Neural cell (in vitro differentiated cells): ENCODE measurements around the gene ZNF737. TPM values are rescaled to one million over a fixed set of nuclear protein-coding genes. Genes with fewer than 3 reads are reported as not detected.
"Not testable (repeated sequence)": the region's sequence is repeated elsewhere in the genome, so short reads cannot be mapped to it uniquely, and the experiment has no call there.

Experiments used
- H2AFZ ChIP-seq: fragments of 200-600, 300-800 bp; sonication (generic), shearing (Covaris generic); 2 replicates; pipeline ENCODE4 v1.6.0; 2014; ENCODE audit warnings: low read depth, mild to moderate bottlenecking, antibody characterized with exemption, low read length, moderate library complexity
- H3F3A ChIP-seq: fragments of 200-600 bp; shearing (Covaris generic); 2 replicates; pipeline ENCODE4 v1.6.1; 2016; ENCODE audit warnings: mild to moderate bottlenecking, moderate library complexity, mixed read lengths, antibody characterized with exemption, low read length; ENCODE audit not compliant: insufficient read depth, poor library complexity, severe bottlenecking
- H3K27ac ChIP-seq: fragments of 200-600, 300-800 bp; sonication (generic), shearing (Covaris generic); 2 replicates; pipeline ENCODE4 v1.5.1; 2014; ENCODE audit warnings: mild to moderate bottlenecking, low read length, moderate library complexity
- H3K27me3 ChIP-seq: fragments of 300-800, 200-600 bp; sonication (generic), shearing (Covaris generic); 2 replicates; pipeline ENCODE4 v1.6.0; 2014; ENCODE audit warnings: mild to moderate bottlenecking, low read depth, low read length, moderate library complexity; ENCODE audit not compliant: insufficient read depth
- H3K36me3 ChIP-seq: fragments of 300-800, 200-600 bp; sonication (generic), shearing (Covaris generic); 2 replicates; pipeline ENCODE4 v1.5.1; 2014; ENCODE audit warnings: mild to moderate bottlenecking, antibody characterized with exemption, low read length, moderate library complexity; ENCODE audit not compliant: insufficient read depth
- H3K4me2 ChIP-seq: fragments of 300-800, 200-600 bp; sonication (generic), shearing (Covaris generic); 2 replicates; pipeline ENCODE4 v1.6.0; 2014; ENCODE audit warnings: mild to moderate bottlenecking, low read length
- H3K4me3 ChIP-seq: fragments of 300-800, 200-600 bp; sonication (generic), shearing (Covaris generic); 2 replicates; pipeline ENCODE4 v1.5.1; 2014; ENCODE audit warnings: mild to moderate bottlenecking, low read length, moderate library complexity
- H3K79me2 ChIP-seq: fragments of 200-600 bp; shearing (Covaris generic); replicated peaks from 2 replicates; pipeline ENCODE4 v1.6.0; 2014; ENCODE audit warnings: mild to moderate bottlenecking, low read length, moderate library complexity; ENCODE audit not compliant: insufficient read depth
- H3K9ac ChIP-seq: fragments of 300-800, 200-600 bp; sonication (generic), shearing (Covaris generic); 2 replicates; pipeline ENCODE4 v1.6.1; 2016; ENCODE audit warnings: mild to moderate bottlenecking, low read length, mixed read lengths
- H3K9me2 ChIP-seq: fragments of 200-600 bp; shearing (Covaris generic); 2 replicates; pipeline ENCODE4 v1.6.1; 2016; ENCODE audit warnings: mild to moderate bottlenecking, low read length, mixed read lengths; ENCODE audit not compliant: insufficient read depth
- H3K9me3 ChIP-seq: fragments of 200-600, 300-800 bp; sonication (generic), shearing (Covaris generic); 2 replicates; pipeline ENCODE4 v1.6.1; 2016; ENCODE audit warnings: mild to moderate bottlenecking, mixed run types, low read length, moderate library complexity, mixed read lengths
- H4K20me1 ChIP-seq: fragments of 200-600 bp; shearing (Covaris generic); 2 replicates; pipeline ENCODE4 v1.6.1; 2016; ENCODE audit warnings: mild to moderate bottlenecking, mixed run types; ENCODE audit not compliant: insufficient read depth
- EP300 ChIP-seq: fragments of 450-650 bp; conservative IDR thresholded peaks from 2 replicates; pipeline ENCODE4 v1.6.1; 2014; ENCODE audit warnings: antibody characterized with exemption, mild to moderate bottlenecking, moderate library complexity; ENCODE audit not compliant: poor library complexity, severe bottlenecking
- EZH2 ChIP-seq: fragments of 200-600, 300-800 bp; shearing (Covaris generic), sonication (generic); IDR thresholded peaks from 2 replicates; pipeline ENCODE4 v1.6.1; 2014; ENCODE audit warnings: antibody characterized with exemption, low read length, borderline replicate concordance, mild to moderate bottlenecking; ENCODE audit not compliant: insufficient read depth, poor library complexity, severe bottlenecking
- MXI1 ChIP-seq: fragments of 450-650 bp; conservative IDR thresholded peaks from 2 replicates; pipeline ENCODE4 v1.6.1; 2014; ENCODE audit warnings: antibody characterized with exemption, mild to moderate bottlenecking; ENCODE audit not compliant: poor library complexity, severe bottlenecking
- POLR2AphosphoS5 ChIP-seq: IDR thresholded peaks from 2 replicates; pipeline ENCODE4 v1.6.1; 2012
- RAD21 ChIP-seq: fragments of 450-650 bp; conservative IDR thresholded peaks from 2 replicates; pipeline ENCODE4 v1.6.1; 2014; ENCODE audit warnings: antibody characterized with exemption, mild to moderate bottlenecking, moderate library complexity
- SMC3 ChIP-seq: fragments of 450-650 bp; conservative IDR thresholded peaks from 2 replicates; pipeline ENCODE4 v1.6.1; 2014; ENCODE audit warnings: antibody characterized with exemption, mild to moderate bottlenecking, moderate library complexity; ENCODE audit not compliant: poor library complexity
- TAF1 ChIP-seq: IDR thresholded peaks from 2 replicates; pipeline ENCODE4 v1.6.1; 2012; ENCODE audit warnings: low read depth
- polyA plus RNA-seq: library from polyadenylated mRNA; depleted of rRNA; stranded (reverse); fragments of >200 nt; gene quantifications from 2 replicates; pipeline ENCODE4 v1.2.3, GENCODE V29; 2014
- TF ChIP-seq, protein P1 (sequence below): fragments of 450-650 bp; IDR thresholded peaks from 2 replicates; pipeline ENCODE4 v1.5.1; 2014; ENCODE audit warnings: antibody characterized with exemption, mild to moderate bottlenecking, moderate library complexity; ENCODE audit not compliant: poor library complexity, severe bottlenecking
- TF ChIP-seq, protein P2 (sequence below): IDR thresholded peaks from 2 replicates; pipeline ENCODE4 v1.6.1; 2012; ENCODE audit warnings: borderline replicate concordance

The ZNF737 gene
- polyA plus RNA-seq, 1 donor from 2014 or later, result 103 TPM

DNA sequence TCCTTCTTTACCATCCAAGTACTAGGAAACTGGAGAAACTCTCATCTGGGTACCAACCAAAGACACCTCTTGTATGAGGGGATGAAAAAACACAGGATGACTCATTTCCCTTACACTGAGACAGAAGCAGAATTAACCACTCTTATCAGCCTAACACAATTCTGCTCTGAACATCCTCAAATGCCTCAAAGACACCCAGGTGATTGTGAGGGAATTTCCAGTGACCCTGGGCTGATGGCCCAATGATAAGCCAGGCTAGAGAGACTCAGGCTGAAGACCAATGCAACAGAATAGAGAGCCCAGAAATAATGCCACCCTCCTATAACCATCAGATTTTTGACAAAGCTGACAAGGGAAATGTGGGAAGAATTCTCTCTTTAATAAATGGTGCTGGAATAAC lies 7.0 kb downstream of the ZNF737 start:
- H3F3A ChIP-seq, result no peaks in the 10 kb centered on the region
- no peak overlapping the region for H3K9ac ChIP-seq
- H3K4me3 ChIP-seq, result no peak overlapping the region
- peaks cover 87% of the 10 kb centered on the region for H3K79me2 ChIP-seq
- TF ChIP-seq MXI1 (no peak), RAD21 (no peak), SMC3 (no peak), TAF1 (no peak), EZH2 (no peak), POLR2AphosphoS5 (no peak), EP300 (no peak)
- TF ChIP-seq, protein P1, sequence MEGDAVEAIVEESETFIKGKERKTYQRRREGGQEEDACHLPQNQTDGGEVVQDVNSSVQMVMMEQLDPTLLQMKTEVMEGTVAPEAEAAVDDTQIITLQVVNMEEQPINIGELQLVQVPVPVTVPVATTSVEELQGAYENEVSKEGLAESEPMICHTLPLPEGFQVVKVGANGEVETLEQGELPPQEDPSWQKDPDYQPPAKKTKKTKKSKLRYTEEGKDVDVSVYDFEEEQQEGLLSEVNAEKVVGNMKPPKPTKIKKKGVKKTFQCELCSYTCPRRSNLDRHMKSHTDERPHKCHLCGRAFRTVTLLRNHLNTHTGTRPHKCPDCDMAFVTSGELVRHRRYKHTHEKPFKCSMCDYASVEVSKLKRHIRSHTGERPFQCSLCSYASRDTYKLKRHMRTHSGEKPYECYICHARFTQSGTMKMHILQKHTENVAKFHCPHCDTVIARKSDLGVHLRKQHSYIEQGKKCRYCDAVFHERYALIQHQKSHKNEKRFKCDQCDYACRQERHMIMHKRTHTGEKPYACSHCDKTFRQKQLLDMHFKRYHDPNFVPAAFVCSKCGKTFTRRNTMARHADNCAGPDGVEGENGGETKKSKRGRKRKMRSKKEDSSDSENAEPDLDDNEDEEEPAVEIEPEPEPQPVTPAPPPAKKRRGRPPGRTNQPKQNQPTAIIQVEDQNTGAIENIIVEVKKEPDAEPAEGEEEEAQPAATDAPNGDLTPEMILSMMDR, result no peak
- TF ChIP-seq, protein P2, sequence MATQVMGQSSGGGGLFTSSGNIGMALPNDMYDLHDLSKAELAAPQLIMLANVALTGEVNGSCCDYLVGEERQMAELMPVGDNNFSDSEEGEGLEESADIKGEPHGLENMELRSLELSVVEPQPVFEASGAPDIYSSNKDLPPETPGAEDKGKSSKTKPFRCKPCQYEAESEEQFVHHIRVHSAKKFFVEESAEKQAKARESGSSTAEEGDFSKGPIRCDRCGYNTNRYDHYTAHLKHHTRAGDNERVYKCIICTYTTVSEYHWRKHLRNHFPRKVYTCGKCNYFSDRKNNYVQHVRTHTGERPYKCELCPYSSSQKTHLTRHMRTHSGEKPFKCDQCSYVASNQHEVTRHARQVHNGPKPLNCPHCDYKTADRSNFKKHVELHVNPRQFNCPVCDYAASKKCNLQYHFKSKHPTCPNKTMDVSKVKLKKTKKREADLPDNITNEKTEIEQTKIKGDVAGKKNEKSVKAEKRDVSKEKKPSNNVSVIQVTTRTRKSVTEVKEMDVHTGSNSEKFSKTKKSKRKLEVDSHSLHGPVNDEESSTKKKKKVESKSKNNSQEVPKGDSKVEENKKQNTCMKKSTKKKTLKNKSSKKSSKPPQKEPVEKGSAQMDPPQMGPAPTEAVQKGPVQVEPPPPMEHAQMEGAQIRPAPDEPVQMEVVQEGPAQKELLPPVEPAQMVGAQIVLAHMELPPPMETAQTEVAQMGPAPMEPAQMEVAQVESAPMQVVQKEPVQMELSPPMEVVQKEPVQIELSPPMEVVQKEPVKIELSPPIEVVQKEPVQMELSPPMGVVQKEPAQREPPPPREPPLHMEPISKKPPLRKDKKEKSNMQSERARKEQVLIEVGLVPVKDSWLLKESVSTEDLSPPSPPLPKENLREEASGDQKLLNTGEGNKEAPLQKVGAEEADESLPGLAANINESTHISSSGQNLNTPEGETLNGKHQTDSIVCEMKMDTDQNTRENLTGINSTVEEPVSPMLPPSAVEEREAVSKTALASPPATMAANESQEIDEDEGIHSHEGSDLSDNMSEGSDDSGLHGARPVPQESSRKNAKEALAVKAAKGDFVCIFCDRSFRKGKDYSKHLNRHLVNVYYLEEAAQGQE, result no peak
- H3K36me3 ChIP-seq, result peaks cover 7% of the 10 kb centered on the region
- no peak overlapping the region for H2AFZ ChIP-seq
- no peaks in the 10 kb centered on the region for H3K9me2 ChIP-seq
- no peak overlapping the region for H3K4me2 ChIP-seq
- peaks cover 22% of the 10 kb centered on the region for H3K9me3 ChIP-seq
- no peaks in the 10 kb centered on the region for H4K20me1 ChIP-seq
- no peaks in the 10 kb centered on the region for H3K27me3 ChIP-seq
- no peak overlapping the region for H3K27ac ChIP-seq

DNA sequence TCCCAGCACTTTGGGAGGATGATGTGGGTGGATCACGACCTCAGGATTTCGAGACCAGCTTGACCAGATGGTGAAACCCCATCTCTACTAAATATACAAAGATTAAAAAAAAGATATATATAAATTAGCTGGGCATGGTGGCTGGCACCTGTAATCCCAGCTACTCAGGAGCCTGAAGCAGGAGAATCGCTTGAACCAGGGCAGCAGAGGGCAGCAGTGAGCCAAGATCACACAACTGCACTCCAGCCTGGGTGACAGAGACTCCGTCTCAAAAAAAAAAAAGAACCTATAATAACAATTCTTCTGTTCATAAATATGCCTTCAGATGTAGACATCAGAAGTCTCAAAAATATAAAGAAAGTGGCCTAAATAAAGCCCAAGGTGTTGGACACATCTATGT lies 7.6 kb downstream of the ZNF737 start:
- H2AFZ ChIP-seq, result no peak overlapping the region
- H3K9me3 ChIP-seq, result peaks cover 20% of the 10 kb centered on the region
- no peaks in the 10 kb centered on the region for H3F3A ChIP-seq
- no peaks in the 10 kb centered on the region for H3K9me2 ChIP-seq
- TF ChIP-seq RAD21 (no peak), EP300 (no peak), SMC3 (no peak), EZH2 (no peak), TAF1 (no peak), POLR2AphosphoS5 (no peak), MXI1 (no peak)
- TF ChIP-seq, protein P1, result no peak
- TF ChIP-seq, protein P2, result no peak
- no peaks in the 10 kb centered on the region for H4K20me1 ChIP-seq
- H3K27ac ChIP-seq, result no peak overlapping the region
- no peaks in the 10 kb centered on the region for H3K27me3 ChIP-seq
- H3K9ac ChIP-seq, result no peak overlapping the region
- no peak overlapping the region for H3K4me2 ChIP-seq
- H3K79me2 ChIP-seq, result peaks cover 87% of the 10 kb centered on the region
- no peak overlapping the region for H3K4me3 ChIP-seq
- H3K36me3 ChIP-seq, result peaks cover 7% of the 10 kb centered on the region

DNA sequence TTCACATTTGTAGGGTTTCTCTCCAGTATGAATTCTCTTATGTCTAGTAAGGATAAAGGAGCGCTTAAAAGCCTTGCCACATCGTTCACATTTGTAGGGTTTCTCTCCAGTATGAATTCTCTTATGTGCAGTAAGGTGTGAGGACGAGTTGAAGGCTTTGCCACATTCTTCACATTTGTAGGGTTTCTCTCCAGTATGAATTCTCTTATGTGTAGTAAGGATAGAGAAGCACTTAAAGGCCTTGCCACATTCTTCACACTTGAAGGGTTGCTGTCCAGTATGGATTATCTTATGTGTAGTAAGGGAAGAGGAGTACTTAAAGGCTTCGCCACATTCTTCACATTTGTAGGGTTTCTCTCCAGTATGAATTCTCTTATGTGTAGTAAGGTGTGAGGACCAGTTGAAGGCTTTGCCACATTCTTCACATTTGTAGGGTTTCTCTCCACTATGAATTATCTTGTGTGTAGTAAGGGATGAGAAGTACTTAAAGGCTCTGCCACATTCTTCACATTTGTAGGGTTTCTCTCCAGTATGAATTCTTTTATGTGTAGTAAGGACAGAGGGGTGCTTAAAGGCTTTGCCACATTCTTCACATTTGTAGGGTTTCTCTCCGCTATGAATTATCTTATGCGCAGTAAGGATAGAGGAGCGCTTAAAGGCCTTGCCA lies 20.8 kb downstream of the ZNF737 start:
- not testable (repeated sequence) for H3K4me2 ChIP-seq, H3K9ac ChIP-seq, H3K4me3 ChIP-seq, H4K20me1 ChIP-seq, H3F3A ChIP-seq, H3K27me3 ChIP-seq, H2AFZ ChIP-seq, H3K9me2 ChIP-seq, H3K27ac ChIP-seq
- H3K36me3 ChIP-seq, result peaks cover 74% of the 10 kb centered on the region
- peaks cover 17% of the 10 kb centered on the region for H3K79me2 ChIP-seq
- peaks cover 62% of the 10 kb centered on the region for H3K9me3 ChIP-seq
